Left lobe of liver (tissue), 2 donors: ENCODE data around the gene DCTPP1. TPM values are rescaled to one million over a fixed set of nuclear protein-coding genes. Genes with fewer than 3 reads are reported as not detected.
"Not testable (repeated sequence)": the region's sequence is repeated elsewhere in the genome, so short reads cannot be mapped to it uniquely, and the experiment has no call there.

Source experiments
- ATAC-seq: fragments of 200-7000 bp; cut with Tn5 transposase; one replicate; pipeline ENCODE4 v1.9.1; 2020; ENCODE audit warnings: mild to moderate bottlenecking, moderate library complexity
- DNase-seq: peaks from one replicate; pipeline ENCODE4 v3.0.0-alpha.2; 2020; ENCODE audit warnings: low spot score
- total RNA-seq: library from RNA; stranded (reverse); gene quantifications from one replicate; pipeline ENCODE4 v1.2.1, GENCODE V29; 2021
- donor health status: DM: no; HTN: no; CAD: no; lungs with moderate emphysema.
- donor health status: DM: no; HTN: yes; CAD: no.

DCTPP1 gene
- total RNA-seq, 1 donor from 2014 or later = 11.1 TPM

DNA sequence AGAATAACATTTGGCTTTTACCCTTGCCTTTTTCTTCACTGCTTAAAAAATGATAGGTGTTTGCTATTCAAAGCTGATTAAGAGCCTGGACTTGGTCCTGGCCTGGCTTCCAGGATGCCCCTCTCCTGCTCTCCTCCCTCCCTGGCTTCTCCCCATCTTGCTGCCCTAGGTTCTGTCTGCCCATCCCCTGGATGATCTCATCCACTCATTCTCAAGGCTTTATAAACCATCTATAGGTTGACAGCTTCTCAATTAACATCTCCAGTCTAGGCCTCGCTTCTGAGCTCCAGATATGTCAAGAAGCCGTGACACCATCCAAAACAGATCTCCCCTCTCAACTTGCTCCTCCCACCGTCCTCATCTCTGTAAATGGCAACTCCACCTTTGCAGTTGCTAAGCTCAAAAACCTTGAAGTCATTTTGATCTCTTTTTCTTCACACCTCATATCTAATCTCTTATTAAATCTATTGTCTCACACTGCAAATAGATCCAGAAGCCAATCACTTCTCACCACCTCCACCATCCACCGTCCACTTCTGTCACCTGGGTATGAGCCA is 13.7 kb downstream of the DCTPP1 start:
- DNase-seq (no peak), ATAC-seq (no peak)

DNA sequence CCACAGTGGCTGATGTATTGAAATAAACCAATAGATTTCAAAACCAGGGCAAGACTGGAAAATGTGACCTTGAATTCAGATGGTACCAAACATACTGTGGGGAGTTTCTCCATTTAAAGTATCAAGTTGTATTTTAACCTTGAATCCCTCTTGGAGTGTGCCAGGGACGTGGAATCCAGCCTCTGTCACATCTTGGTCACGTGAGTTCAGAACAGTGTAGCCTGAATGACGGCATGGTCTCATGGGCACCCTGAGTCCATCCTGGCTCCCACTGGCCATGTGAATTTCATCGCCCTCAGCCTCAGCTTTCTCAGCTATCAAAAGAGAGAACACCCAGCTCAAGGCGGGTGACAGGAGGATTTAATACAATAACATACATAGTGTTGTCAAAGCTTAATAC is 15.7 kb downstream of the DCTPP1 start:
- DNase-seq = no peak
- ATAC-seq = no peak

DNA sequence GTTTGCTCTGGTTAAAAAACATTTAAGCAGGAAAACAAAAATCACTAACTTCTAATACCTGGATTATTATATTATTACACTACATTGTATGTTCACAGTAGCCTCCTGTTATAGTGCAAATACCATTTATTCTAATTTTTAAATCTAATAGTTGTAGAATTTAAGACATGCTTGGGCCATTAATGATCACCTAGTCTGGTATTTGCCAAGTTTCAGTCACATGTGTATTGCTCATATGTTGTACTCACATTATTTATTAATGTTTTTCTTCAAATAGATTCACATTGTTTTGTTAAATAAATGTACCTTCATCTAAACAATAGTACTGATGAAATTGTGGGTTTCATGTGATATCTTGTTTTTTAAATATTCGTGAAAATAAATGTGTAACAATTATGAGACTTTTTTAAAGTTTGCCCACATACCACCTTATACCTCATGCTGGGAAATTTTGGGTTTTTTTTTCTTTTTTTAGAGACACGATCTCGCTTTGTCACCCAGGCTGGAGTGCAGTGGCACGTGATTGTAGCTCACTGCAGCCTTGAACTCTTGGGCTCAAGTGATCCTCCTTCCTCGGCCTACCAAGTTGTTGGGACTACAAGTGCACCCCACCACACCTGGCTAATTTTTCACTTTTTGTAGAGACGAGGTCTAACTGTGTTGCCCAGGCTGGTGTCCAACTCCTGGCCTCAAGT is 16.6 kb downstream of the DCTPP1 start:
- no peak for DNase-seq
- no peak for ATAC-seq

DNA sequence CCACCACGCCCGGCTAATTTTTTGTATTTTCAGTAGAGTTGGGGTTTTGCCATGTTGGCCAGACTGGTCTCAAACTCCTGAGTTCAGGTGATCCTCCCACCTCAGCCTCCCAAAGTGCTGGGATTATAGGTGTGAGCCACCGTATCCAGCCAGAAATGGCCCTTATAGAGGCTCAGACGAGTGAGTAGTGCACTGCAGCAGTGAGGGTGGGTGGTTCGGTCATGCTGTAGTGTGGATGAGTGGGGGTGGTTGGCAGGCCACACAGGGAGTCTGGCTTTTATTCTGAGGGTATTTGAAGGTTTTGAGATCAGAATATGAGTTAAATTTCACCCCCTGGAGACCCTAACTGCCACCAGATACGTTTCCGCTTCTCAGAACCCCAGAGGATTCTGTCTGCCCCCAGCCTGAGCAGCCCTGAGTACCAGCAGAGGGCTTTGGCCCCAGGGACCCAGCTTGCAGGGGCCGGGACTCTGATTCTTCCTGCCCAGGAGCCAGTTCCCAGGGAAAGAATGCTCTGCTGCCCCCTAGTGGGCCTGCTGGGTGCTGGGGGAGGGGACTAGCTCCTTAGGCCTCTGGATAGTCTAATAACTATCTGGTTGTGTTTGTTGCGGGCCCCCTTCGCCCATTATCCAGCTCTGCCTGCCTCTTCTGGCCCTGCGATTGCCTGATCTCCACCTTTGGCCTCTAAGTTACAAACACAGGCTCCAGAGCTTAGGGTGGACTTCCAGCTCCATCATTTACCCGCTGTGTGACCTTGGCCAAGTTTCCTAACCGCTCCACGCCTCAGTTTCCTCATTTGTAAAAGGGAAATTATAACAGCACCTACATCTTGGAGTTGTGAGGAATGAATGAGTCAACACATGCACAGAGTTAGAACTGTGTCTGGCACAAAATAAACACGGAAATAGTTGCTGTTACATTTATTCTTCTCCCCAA is 20.4 kb downstream of the DCTPP1 start:
- peak; percentile 75 for ATAC-seq
- peak; percentile 91 for DNase-seq

DNA sequence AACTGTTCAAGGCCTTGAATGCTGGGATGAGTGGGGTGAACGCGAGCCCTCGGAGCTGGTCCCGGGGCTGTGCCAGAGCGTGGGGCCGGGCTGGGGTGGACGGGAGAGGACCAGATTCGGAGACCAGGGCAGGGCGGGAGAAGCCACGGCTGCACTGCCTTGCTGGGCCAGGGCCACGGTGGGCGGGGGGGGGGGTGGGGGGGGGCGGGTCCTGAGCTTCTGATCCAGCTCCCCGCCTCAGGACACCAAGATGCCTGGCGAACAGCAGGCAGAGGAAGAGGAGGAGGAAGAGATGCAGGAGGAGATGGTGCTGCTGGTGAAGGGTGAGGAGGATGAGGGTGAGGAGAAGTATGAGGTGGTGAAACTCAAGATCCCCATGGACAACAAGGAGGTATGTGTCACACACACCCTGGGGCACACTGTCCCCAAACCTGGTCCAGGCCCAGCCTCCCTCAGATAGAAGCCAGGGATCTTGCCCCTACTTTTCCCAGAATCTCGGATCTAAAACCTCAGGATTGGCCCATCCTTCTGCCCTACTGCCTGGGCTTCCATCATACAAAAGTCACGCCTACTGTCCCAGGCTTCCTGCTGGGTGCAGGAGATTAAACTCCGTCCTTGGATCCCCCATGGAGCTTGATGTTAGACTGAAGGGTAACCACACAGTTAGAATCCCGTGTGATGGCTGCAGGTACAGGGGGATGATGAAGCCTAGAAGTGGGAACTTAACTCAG is 21.9 kb downstream of the DCTPP1 start:
- no peak for DNase-seq
- peak; percentile 35 for ATAC-seq

DNA sequence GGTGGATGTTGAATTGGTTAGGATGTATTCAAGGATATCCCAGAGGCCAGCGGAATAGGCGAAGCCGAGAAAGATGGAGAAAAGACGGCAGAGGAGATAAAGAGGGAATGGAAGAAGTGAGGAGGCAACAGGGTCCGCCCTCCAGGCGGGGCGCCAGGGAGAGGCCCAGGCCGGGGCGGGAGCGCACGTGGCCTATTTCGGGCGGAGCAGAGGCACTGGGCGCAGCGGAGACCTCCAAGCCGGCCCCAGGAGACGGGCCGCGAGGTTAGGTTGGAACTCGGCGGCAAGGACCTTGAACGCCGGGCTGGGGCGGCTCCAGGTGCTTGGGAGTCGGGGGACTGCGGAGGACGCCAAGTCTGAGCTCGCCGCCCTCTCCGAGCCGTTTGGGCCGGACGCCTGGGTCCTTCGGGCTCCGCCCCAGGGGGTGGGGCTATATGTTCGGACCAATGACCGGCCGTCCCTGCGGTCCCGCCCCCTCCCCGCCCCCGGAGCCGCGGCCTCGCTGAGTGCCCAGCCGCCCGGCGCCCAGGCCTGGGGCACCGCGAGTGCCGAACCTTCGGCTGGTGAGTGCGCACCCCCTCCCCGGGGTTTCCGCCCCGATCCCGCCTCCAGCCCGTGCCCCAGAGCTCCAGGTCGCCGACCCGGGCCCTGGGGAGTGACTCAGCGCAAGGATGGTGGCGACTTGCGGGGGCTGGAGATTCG is 22.6 kb downstream of the DCTPP1 start, which contains the start of gene ZNF771:
ZNF771 (plus strand) TSS at position 505 of the 702 bp plus-strand sequence. CDS start 448 bp downstream, outside the sequence.
- ATAC-seq (peak; percentile 92), DNase-seq (peak; percentile 98)

DNA sequence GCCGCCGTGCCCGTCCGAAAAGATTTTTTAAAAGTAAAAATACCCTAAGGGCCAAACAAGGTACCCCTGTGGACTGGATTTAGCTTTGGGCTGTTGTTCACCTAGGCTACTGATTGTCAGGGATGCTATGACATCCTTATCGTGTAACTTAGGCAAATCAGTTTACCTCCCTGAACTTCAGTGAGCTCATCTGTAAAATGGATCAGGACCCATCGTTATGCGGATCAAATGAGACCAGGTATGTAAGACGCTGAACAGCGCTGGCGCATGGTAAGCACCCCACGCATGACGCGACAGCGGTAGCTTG is 23.1 kb downstream of the DCTPP1 start:
- ATAC-seq (no peak), DNase-seq (no peak)

DNA sequence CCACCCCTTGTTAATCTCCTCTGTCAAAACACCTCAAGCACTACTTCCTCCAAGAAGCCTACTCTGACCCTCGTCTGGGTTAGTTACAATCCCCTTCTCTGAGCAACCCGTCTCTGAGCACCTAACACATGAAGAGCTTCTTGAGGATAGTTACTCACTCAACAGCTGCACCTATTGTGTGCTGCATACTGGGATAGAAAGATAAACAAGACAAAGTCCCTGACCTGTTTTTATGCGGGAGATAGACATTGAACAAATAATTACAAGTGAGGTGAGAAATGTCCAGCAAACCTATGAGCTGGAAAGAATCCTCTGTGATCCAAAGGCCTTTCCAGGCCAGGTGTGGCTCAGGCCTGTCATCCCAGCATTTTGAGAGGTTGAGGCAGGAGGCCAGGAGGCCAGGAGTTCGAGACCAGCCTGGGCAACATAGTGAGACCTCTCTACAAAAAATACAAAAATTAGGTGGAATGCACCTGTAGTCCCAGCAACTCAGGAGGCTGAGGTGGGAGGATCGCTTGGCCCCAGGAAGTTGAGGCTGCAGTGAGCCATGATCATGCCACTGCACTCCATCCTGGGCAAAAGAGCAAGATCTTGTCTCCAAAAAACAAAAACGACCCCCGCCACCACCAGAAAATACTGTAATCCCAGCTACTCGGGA is 27.9 kb downstream of the DCTPP1 start:
- no peak for DNase-seq
- ATAC-seq = peak; percentile 74

DNA sequence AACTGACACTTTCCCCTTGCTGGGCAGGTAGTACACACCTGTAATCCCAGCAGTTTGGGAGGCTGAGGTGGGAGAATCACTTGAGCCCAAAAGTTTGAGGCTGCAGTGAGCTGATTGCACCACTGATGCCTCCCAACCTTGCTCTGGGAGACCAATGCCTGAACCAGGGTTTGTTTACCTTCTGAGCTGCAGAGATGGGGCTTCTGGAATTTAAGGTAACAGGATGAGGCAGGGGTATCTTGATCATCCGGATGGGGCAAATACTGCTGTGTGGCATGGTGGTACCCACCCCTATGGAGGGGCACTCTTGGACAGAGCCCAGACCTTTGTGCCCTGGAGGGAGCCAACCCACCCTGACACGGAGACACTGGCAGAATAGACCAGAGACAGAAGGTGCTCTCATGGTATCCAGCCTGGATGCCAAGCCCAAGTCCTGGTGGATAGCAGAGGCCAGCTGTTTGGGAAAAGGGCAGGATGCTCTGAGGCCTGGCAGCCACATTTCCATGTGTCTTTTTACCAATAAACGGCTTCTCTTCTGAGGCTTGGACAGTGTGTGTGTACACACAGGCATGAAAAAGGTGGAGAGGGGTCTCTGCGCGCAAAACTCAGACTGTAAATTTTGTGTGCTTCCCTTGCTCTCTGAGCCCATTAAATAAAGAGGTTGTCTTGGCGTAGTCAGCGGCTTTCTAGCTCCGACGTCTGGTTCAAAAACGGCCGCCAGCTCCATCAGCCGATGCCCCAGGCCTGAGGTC is 30.2 kb downstream of the DCTPP1 start:
- peak; percentile 4 for ATAC-seq
- no peak for DNase-seq

DNA sequence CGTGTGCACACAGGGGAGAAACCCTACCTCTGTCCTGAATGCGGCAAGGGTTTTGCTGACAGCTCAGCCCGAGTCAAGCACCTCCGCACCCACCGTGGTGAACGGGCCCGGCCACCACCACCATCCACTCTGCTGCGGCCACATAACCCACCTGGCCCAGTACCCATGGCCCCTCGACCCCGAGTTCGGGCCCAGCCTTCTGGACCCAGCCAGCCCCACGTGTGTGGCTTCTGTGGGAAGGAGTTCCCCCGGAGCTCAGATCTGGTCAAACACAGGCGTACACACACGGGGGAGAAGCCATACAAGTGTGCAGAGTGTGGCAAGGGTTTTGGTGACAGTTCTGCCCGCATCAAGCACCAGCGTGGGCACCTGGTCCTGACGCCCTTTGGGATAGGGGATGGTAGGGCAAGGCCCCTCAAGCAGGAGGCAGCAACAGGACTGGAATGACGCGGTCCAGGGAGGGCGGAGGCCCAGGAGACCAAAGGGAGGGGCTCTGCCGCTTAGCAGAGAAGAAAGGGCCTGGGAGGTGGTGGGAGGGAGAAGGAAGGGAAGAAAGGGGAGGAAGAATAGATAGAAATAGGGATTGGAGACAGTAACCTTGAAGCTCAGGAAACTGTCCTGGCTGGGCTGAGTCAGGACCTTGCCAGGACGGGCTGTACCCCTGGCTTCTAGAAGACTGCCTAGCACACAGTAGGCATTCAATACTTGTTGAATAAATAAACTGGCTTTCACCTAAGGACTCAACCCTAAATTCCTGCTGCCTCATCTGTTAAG is 31.0 kb downstream of the DCTPP1 start:
- ATAC-seq = no peak
- no peak for DNase-seq

DNA sequence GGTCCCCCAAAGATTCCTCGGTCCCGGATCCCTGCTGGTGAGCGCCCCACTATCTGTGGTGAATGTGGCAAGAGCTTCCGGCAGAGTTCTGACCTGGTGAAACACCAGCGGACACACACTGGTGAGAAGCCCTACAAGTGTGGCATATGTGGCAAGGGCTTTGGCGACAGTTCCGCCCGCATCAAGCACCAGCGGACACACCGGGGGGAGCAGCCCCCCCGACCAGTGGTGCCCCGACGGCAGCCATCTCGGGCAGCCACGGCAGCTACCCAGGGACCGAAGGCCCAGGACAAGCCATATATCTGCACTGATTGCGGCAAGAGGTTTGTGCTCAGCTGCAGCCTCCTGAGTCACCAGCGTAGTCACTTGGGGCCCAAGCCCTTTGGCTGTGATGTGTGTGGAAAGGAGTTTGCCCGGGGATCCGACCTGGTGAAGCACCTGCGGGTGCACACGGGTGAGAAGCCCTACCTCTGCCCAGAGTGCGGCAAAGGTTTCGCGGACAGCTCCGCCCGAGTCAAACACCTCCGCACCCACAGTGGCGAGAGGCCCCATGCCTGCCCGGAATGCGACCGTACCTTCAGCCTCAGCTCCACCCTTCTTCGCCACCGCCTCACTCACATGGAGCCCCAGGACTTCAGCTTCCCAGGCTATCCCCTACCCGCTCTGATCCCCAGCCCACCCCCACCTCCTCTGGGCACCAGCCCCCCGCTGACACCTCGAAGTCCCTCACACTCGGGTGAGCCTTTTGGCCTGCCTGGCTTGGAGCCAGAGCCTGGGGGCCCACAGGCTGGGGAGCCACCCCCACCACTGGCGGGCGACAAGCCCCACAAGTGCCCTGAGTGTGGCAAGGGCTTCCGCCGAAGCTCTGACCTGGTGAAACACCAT is 31.8 kb downstream of the DCTPP1 start:
- DNase-seq (no peak), ATAC-seq (no peak)

DNA sequence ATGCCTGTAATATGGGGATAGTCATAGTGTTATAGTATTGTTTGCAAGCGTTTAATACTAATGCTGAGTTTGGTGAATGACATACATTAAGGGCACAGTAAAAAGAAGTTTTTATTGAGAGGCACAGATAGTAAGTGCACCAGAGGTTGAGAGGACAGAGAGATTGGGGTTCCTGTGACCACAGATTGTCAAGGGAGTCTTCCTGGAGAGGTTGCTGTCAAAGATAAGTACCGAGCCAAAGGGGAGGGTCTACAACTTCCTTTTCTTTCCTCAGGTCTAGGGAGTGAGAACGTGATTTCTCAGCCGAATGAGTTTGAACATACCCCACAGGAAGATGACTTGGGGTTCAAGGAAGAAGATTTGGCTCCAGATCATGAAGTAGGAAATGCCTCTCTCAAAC is 32.8 kb downstream of the DCTPP1 start:
- ATAC-seq = no peak
- DNase-seq = no peak

DNA sequence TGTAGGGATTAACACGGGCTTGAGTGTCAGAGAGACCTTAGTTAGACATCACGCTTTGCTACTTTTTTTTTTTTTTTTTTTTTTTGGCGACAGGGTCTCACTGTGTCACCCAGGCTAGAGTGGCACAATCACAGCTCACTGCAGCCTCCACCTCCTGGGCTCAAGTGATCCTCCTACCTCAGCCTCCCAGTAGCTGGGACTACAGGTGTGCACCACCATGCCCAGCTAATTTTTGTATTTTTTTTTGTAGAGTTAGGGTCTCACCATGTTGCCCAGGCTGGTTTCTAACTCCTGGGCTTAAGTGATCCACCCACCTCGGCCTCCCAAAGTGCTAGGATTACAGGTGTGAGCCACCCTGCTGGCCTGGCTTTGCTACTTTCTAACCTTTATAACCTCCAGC is 33.2 kb downstream of the DCTPP1 start:
- ATAC-seq, DNase-seq: not testable (repeated sequence)

DNA sequence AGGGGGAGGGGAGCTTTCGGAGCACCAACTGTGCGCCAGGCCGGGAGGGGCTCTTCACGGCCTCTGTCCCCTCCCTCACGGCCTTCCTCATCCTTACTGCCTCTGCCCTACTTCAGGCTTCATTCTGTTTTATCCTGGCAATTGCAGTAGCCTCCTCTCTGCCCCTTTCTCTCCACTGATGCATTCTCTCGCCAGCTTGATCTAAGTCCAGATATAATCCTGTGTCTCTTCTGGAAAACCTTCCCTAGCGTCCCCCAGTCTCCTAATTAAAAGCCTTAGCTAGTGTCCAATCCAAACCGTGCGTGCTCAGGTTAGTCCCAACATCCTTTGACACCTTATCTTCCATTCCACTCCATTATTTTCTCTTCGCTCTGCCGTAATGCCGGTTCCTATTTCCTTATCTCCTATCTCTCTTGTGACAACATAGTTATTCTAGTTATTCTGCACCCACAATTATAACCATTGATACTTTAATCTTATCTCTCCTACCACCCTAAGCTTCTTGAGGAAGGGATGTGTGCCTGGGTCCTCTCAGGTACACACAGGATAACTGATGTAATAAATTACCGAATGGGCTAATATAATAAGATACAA is 33.7 kb downstream of the DCTPP1 start:
- DNase-seq (no peak), ATAC-seq (no peak)

DNA sequence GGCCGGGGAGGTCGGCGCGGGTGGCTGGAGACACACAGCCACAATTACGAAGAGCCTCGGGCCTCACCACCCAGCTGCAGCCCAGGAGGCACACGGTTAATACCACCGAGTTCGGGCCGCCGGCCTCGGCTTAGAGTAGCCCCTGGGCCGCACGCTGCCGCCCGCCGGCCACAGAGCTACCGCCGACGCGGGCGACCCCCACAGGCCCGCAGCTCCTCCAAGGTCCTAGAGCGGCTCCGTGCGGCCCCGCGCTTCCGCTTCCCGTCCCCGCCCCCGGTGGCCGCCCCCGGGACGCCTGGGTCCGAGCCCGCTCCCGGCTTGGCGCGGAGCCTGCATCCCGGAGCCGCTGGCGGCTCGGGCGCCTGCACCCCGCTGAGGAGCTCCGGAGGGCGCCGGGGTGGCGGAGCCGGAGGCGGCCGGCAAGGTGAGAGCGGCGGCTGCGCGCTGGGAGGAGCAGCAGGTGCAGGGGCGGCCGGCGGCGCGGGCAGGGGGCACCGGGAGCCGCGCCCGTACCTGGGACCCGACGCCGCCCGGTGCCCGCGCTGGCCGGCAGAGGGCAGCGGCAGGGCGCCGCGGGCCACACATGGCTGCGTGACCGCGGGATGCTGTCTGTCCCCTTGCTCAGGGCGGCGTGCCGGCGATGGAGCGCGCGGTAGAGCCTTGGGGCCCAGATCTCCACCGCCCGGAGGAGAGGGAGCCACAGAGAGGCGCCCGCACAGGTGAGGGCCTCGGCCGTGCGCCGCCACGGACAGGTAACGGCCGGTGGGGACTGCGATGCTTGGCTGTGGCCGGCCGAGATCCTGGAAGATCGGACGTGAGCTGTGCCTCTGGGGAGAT is 34.5 kb downstream of the DCTPP1 start, which contains the start of gene ZNF48:
ZNF48 (plus strand) TSS at position 266 of the 837 bp plus-strand sequence; CDS start at position 641, 375 bp downstream.
- peak; percentile 94 for ATAC-seq

DNA sequence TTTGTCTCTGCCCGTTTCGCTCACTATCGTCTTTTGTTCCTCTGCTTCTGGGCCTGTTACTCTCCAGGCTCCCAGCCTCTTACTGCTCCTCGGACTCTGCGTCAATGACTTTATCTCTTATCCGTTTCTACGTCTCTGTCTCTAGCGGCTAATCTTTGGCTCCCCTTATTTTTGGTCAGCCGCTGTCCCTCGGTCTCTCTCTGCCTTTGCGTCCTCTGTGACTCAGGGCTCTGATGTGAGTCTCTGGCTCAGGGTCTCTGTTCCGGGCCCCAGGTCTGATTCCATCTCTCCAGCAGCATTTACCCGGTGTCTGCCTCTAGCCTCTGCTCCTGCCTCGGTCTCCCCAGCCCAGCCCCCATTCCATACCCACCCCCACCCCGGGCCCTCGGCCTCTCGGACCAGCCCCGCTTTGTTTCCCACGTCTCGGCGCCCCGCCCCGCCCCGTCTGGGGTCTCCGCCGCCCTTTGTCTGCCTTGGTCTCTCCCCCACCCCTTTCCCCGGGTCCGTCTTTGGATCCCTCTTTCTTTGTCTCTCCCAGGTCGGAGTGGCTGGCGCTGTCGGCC is 35.2 kb downstream of the DCTPP1 start:
- ATAC-seq = no peak
- DNase-seq = no peak

More for the DNA sequence above, 34.5 kb downstream of the DCTPP1 start, which contains the start of gene ZNF48:
- DNase-seq = peak; percentile 90
